Stimulated activated CD8-positive, alpha-beta memory T cell treated with anti-CD3 and anti-CD28 coated beads, Interleukin-2, amount 100 ng/mL, for 48 hours (primary cell): ENCODE data around the gene ACSL6.

Experiments
- DNase-seq, 2 donors: peaks; one replicate each; pipeline ENCODE4 v3.0.0-alpha.2; 2020; ENCODE audit warnings: low read depth in 2 of 2

ACSL6 gene

GRCh38 chr5:132046880-132047299 is 35.4 kb upstream of the ACSL6 start:
- DNase-seq: no peak

- DNase-seq: no peak
Observed at GRCh38 chr5:132044207-132044606, 32.7 kb upstream of the ACSL6 start.

GRCh38 chr5:132037353-132037752 is 25.9 kb upstream of the ACSL6 start:
- DNase-seq: no peak

GRCh38 chr5:132033122-132033521 is 21.7 kb upstream of the ACSL6 start:
- no peak for DNase-seq

- DNase-seq: no peak
Observed at GRCh38 chr5:132032196-132032595, 20.7 kb upstream of the ACSL6 start.

GRCh38 chr5:132030610-132031009 is 19.2 kb upstream of the ACSL6 start:
- no peak for DNase-seq

GRCh38 chr5:132029609-132030330 is 18.3 kb upstream of the ACSL6 start:
- DNase-seq: no peak

- no peak for DNase-seq
Observed at GRCh38 chr5:132027027-132027426, 15.6 kb upstream of the ACSL6 start.

GRCh38 chr5:132026516-132027008 is 15.1 kb upstream of the ACSL6 start:
- DNase-seq: peak in 1 of 2 donors; percentile 42

- no peak for DNase-seq
Observed at GRCh38 chr5:132025403-132025971, 14.0 kb upstream of the ACSL6 start.

- DNase-seq: no peak
Observed at GRCh38 chr5:132024789-132025402, 13.4 kb upstream of the ACSL6 start.

GRCh38 chr5:132024117-132024435 is 12.6 kb upstream of the ACSL6 start:
- DNase-seq: no peak

GRCh38 chr5:132023258-132024116 is 12.0 kb upstream of the ACSL6 start:
- no peak for DNase-seq

- DNase-seq: no peak
Observed at GRCh38 chr5:132022737-132023136, 11.3 kb upstream of the ACSL6 start.

GRCh38 chr5:132021654-132022053 is 10.2 kb upstream of the ACSL6 start:
- no peak for DNase-seq

GRCh38 chr5:132020568-132021339 is 9.3 kb upstream of the ACSL6 start:
- DNase-seq: no peak

- DNase-seq: peak; percentile 39 to 59
Observed at GRCh38 chr5:132019857-132020555, 8.5 kb upstream of the ACSL6 start.

- DNase-seq: no peak
Observed at GRCh38 chr5:132019337-132019736, 7.9 kb upstream of the ACSL6 start.

- no peak for DNase-seq
Observed at GRCh38 chr5:132017738-132018625, 6.5 kb upstream of the ACSL6 start.

GRCh38 chr5:132017316-132017715 is 5.9 kb upstream of the ACSL6 start:
- no peak for DNase-seq
